Ishikawa (cell line): ENCODE data around the gene MAEA.

Experiments
- CEBPB ChIP-seq: IDR thresholded peaks from 2 replicates; pipeline ENCODE4 v1.6.1; 2012
- CREB1 ChIP-seq: IDR thresholded peaks from 2 replicates; pipeline ENCODE4 v1.6.1; 2012; ENCODE audit warnings: low read depth
- EP300 ChIP-seq: IDR thresholded peaks from 2 replicates; pipeline ENCODE4 v1.6.1; 2012; ENCODE audit warnings: borderline replicate concordance
- FOXM1 ChIP-seq: IDR thresholded peaks from 2 replicates; pipeline ENCODE4 v1.6.1; 2012; ENCODE audit warnings: low read depth, borderline replicate concordance
- MAX ChIP-seq: IDR thresholded peaks from 2 replicates; pipeline ENCODE4 v1.6.1; 2012
- NFIC ChIP-seq: IDR thresholded peaks from 2 replicates; pipeline ENCODE4 v1.6.1; 2012
- RAD21 ChIP-seq: IDR thresholded peaks from 2 replicates; pipeline ENCODE4 v1.6.1; 2012; ENCODE audit warnings: low read depth
- REST ChIP-seq: IDR thresholded peaks from 2 replicates; pipeline ENCODE4 v1.6.1; 2012; ENCODE audit warnings: low read depth, mild to moderate bottlenecking
- TAF1 ChIP-seq: IDR thresholded peaks from 2 replicates; pipeline ENCODE4 v1.6.1; 2012; ENCODE audit warnings: low read depth, mild to moderate bottlenecking
- TCF12 ChIP-seq: IDR thresholded peaks from 2 replicates; pipeline ENCODE4 v1.6.1; 2012; ENCODE audit warnings: low read depth
- TEAD4 ChIP-seq: IDR thresholded peaks from 2 replicates; pipeline ENCODE4 v1.6.1; 2012
- USF1 ChIP-seq: IDR thresholded peaks from 2 replicates; pipeline ENCODE4 v1.6.1; 2012
- YY1 ChIP-seq: IDR thresholded peaks from 2 replicates; pipeline ENCODE4 v1.6.1; 2012; ENCODE audit warnings: low read depth
- ZBTB7A ChIP-seq: IDR thresholded peaks from 2 replicates; pipeline ENCODE4 v1.6.1; 2012; ENCODE audit warnings: low read depth

The MAEA gene

GRCh38 chr4:1293991-1294390 is 4.3 kb downstream of the MAEA start:
- TF ChIP-seq CEBPB, result no peak
- TF ChIP-seq USF1, result no peak
- no peak for TF ChIP-seq REST
- TF ChIP-seq NFIC, result no peak
- no peak for TF ChIP-seq ZBTB7A
- TF ChIP-seq TEAD4, result no peak
- no peak for TF ChIP-seq FOXM1
- no peak for TF ChIP-seq YY1
- no peak for TF ChIP-seq TAF1
- no peak for TF ChIP-seq TCF12

- TF ChIP-seq ZBTB7A (no peak), TCF12 (no peak), USF1 (no peak)
Observed at GRCh38 chr4:1294424-1294823, 4.7 kb downstream of the MAEA start.

GRCh38 chr4:1294891-1295290 is 5.2 kb downstream of the MAEA start:
- TF ChIP-seq REST (no peak), TEAD4 (no peak), USF1 (no peak), MAX (no peak), NFIC (no peak), EP300 (no peak), TCF12 (no peak), RAD21 (no peak), CREB1 (no peak)

GRCh38 chr4:1295405-1296055 is 5.8 kb downstream of the MAEA start:
- no peak for TF ChIP-seq MAX

- no peak for TF ChIP-seq EP300
- TF ChIP-seq REST, result no peak
- no peak for TF ChIP-seq TAF1
- no peak for TF ChIP-seq TEAD4
Observed at GRCh38 chr4:1296324-1297022, 6.8 kb downstream of the MAEA start.
